ENCODE data around the gene RXFP1.

RXFP1 gene

DNA sequence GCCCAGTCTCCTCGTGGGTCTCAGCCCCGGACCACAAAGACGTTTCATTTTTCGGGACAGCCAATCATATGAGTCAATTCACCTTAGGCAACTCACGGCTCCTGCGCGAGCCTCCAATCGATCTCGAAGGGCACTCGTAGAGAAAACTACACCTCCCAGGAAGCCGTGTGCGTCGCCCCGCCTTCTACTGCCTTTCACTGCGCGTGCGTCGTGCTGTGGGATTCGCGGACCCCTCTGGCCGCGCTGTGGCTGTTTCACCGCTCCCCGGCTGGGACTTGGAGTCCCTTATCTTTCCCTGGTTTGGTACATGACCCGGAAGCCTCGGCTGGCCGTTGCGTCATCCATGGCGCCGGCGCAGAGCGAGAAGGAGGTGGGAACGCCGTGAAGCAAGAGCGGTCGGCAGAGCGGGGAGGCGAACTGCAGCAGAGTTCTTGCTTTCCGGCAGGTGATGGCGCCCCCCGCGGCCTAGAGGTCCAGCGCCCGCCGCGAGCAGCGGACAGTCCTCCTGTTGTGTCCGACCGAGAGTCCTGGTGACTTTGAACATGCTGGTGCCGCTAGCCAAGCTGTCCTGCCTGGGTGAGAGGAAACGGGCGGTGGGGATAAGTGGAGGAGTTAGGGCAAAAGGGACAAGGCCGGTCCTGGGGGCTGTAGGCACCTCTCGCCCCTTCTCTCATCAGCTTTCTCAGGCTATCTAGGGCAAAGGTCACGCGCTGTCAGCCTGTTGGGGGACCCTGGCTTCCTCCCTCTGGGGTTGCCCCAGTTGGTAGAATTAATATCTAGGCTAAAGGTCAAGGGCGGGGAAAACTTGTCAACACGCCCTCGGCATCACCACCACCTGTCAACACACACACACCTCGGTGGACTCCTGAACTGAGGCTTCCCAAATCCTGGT is 150.5 kb downstream of the RXFP1 start, which contains the start of gene ETFDH:
ETFDH (plus strand) TSS at position 382 of the 892 bp plus-strand sequence; CDS start at position 543, 161 bp downstream.
- DNase-seq (ENCODE audit: low read depth in 3 of 3): peak; percentile 90 to 98 (median 94)

DNA sequence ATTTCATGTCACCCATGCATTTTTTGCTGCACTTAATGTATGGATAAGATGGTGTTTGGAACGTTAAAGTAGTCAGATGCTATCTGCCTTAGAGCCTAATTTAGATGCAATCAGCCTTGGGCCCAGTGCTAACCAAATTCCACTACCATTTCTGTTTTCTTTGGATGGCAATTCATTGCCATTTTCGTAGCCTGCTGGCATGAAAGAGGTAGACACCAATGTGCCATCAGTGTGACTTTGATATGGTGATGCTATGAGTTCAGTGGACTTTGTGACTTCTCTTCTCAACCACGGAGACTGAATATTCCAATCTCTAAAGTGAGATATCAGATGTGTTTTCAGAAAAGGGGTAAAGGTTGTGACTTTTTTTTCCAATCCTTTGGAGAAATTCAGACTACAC is 152.0 kb downstream of the RXFP1 start:
- no peak for DNase-seq (ENCODE audit: low read depth in 3 of 3)

- DNase-seq (ENCODE audit: low read depth in 3 of 3): no peak
Measured at GRCh38 chr4:158676076-158676475, 154.4 kb downstream of the RXFP1 start.

GRCh38 chr4:158678767-158679166 is 157.1 kb downstream of the RXFP1 start:
- no peak for DNase-seq (ENCODE audit: low read depth in 3 of 3)

- DNase-seq (ENCODE audit: low read depth in 3 of 3): no peak
Measured at GRCh38 chr4:158681629-158682028, 159.9 kb downstream of the RXFP1 start.

- DNase-seq (ENCODE audit: low read depth in 3 of 3): no peak
Measured at GRCh38 chr4:158682066-158682465, 160.4 kb downstream of the RXFP1 start.

DNA sequence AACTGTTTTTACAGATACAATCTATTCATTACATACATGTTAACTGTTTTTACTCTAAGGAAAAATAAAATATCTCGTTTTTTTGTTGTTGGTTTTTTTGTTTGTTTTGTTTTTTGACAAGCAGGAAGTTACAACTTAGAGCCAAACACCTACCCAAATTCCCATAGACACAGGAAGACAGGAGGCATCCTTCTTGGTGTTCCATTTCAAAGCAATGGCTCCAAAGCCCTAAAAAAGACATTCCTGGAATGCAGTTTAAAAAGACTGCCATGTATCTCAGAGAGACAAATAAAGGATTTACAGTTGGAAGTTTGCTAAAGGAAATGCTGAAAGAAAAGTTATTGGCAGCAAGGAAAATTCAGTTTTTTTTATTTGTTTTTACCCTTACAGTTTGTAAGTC is 167.1 kb downstream of the RXFP1 start:
- DNase-seq (ENCODE audit: low read depth in 3 of 3): no peak
